Coronary artery (tissue), 2 donors: ENCODE measurements around the gene GRIN1.

Source experiments
- DNase-seq: peaks from one replicate; pipeline ENCODE4 v3.0.0-alpha.2; 2017; ENCODE audit warnings: low spot score
- H3K27ac ChIP-seq, 2 donors: fragments of 200-600 bp; sonication (generic); one replicate each; pipeline ENCODE4 v1.5.1; 2016 to 2019
- H3K4me3 ChIP-seq: fragments of 200-600 bp; sonication (generic); 2 replicates; pipeline ENCODE4 v1.5.1; 2016; ENCODE audit warnings: mild to moderate bottlenecking, moderate library complexity
- CTCF ChIP-seq: fragments of 200-600 bp; sonication (generic); IDR thresholded peaks from one replicate; pipeline ENCODE4 v1.5.1; 2019; ENCODE audit warnings: antibody characterized with exemption

GRIN1 gene

GRCh38 chr9:137138722-137139467, at the start of gene GRIN1:
GRIN1 (plus strand) TSS chr9:137139154; CDS start chr9:137139487, 333 bp downstream.
- TF ChIP-seq CTCF, result no peak
- H3K4me3 ChIP-seq, result peak within 1 kb of the TSS; percentile 27
- H3K27ac ChIP-seq, result no peak within 1 kb of the TSS
- DNase-seq, result no peak

- no peak overlapping the region for H3K27ac ChIP-seq
- TF ChIP-seq CTCF, result no peak
- no peak overlapping the region for H3K4me3 ChIP-seq
- DNase-seq, result no peak
Measured at GRCh38 chr9:137089232-137089947, 49.6 kb upstream of the GRIN1 start.

- no peak overlapping the region for H3K27ac ChIP-seq
- TF ChIP-seq CTCF, result no peak
- H3K4me3 ChIP-seq, result no peak overlapping the region
- no peak for DNase-seq
Measured at GRCh38 chr9:137095664-137096517, 43.1 kb upstream of the GRIN1 start.

GRCh38 chr9:137096785-137097546, 42.0 kb upstream of the GRIN1 start:
- Histone ChIP-seq H3K27ac (no peak overlapping the region), H3K4me3 (no peak overlapping the region)
- DNase-seq, result no peak
- TF ChIP-seq CTCF, result no peak

- Histone ChIP-seq H3K27ac (no peak overlapping the region), H3K4me3 (no peak overlapping the region)
- DNase-seq, result no peak
- TF ChIP-seq CTCF, result no peak
Measured at GRCh38 chr9:137097761-137098462, 41.0 kb upstream of the GRIN1 start.

GRCh38 chr9:137099231-137099630, 39.7 kb upstream of the GRIN1 start:
- TF ChIP-seq CTCF, result no peak
- DNase-seq, result no peak
- H3K27ac ChIP-seq, result no peak overlapping the region
- H3K4me3 ChIP-seq, result no peak overlapping the region
